SK-N-SH (cell line): ENCODE data around the gene COL1A2.

ENCODE experiments used
- FOXM1 ChIP-seq: IDR thresholded peaks from 2 replicates; pipeline ENCODE4 v1.4.0; 2012; ENCODE audit warnings: low read depth, mild to moderate bottlenecking
- MEF2A ChIP-seq: IDR thresholded peaks from 2 replicates; pipeline ENCODE4 v1.4.0; 2012; ENCODE audit warnings: low read depth, borderline replicate concordance
- NFIC ChIP-seq: IDR thresholded peaks from 2 replicates; pipeline ENCODE4 v1.4.0; 2012; ENCODE audit warnings: borderline replicate concordance
- POLR2AphosphoS5 ChIP-seq: IDR thresholded peaks from 2 replicates; pipeline ENCODE4 v1.6.1; 2012; ENCODE audit warnings: low read depth, low read length
- RAD21 ChIP-seq: IDR thresholded peaks from 2 replicates; pipeline ENCODE4 v1.6.1; 2012; ENCODE audit warnings: mild to moderate bottlenecking, low read length
- TF ChIP-seq, protein P1 (sequence below): fragments of 200-600 bp; sonication (generic); IDR thresholded peaks from 2 replicates; pipeline ENCODE4 v1.6.1; 2017; ENCODE audit warnings: antibody characterized with exemption, mild to moderate bottlenecking, moderate library complexity

DNA sequence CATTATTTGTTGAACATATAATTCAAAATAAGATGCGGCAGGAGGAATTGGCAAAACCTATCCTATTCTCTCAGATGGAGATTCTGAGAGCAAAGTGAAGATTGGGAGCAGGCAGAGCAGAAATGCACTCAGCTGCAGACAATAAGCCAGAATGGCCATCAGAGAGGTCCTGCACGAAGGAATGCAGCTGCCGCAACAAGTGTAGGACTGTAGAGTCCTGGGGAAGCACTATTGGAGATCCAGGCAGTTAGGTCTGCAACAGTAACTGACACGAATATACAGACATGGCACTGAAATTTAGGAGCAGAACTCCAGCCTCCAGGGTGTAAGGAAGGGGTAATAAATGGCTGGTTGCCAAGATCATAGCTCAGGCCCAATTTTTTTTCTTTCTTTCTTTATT, 10.4 kb upstream of the COL1A2 start:
- TF ChIP-seq FOXM1 = no peak
- no peak for TF ChIP-seq NFIC
- TF ChIP-seq, protein P1, sequence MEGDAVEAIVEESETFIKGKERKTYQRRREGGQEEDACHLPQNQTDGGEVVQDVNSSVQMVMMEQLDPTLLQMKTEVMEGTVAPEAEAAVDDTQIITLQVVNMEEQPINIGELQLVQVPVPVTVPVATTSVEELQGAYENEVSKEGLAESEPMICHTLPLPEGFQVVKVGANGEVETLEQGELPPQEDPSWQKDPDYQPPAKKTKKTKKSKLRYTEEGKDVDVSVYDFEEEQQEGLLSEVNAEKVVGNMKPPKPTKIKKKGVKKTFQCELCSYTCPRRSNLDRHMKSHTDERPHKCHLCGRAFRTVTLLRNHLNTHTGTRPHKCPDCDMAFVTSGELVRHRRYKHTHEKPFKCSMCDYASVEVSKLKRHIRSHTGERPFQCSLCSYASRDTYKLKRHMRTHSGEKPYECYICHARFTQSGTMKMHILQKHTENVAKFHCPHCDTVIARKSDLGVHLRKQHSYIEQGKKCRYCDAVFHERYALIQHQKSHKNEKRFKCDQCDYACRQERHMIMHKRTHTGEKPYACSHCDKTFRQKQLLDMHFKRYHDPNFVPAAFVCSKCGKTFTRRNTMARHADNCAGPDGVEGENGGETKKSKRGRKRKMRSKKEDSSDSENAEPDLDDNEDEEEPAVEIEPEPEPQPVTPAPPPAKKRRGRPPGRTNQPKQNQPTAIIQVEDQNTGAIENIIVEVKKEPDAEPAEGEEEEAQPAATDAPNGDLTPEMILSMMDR = no peak
- TF ChIP-seq MEF2A = no peak
- no peak for TF ChIP-seq POLR2AphosphoS5
- TF ChIP-seq RAD21 = no peak
